Measurements from ENCODE around the gene DLX3. TPM values are rescaled to one million over a fixed set of nuclear protein-coding genes. Genes with fewer than 3 reads are reported as not detected.

The DLX3 gene
- total and polyA plus RNA-seq, 2 of the 8 experiments (the other 6 are each of a cell fraction or from before 2014, with no cell fraction given), result 0.15 to 0.20 TPM

DNA sequence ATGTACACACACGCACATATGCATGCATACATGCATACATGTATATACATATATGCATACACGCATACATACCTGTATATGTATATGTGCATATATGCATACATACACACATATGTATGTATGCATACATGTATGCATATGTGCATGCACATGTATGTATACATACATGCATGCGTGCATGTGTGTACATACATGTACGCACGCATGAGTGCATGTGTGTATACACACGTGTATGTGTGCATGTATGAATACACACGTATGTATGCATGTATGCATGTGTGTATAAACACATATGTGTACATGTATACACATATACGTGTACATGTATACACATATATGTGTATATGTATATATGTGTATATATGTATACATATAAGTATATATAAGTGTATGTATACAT, 28.5 kb upstream of the DLX3 start:
- CTCF ChIA-PET (ENCODE audit: partially characterized antibody), result no interaction called here
- Histone ChIP-seq H3K4ac (replicated peaks; ENCODE audit: insufficient read length, low read depth, low read length) (no peak overlapping the region), H3K79me1 (ENCODE audit: low read depth, low read length) (no peaks in the 10 kb centered on the region), H3K27me3 (replicated peaks in 1 of 4; ENCODE audit: control insufficient read depth in 3 of 4, extremely low read depth in 1 of 4, insufficient read depth in 3 of 4, low read length in 3 of 4) (0 out of 7 replicates have a peak, but pooled peaks cover 0 to under 1% (median 0%) of the 10 kb centered on the region in 4 experiments), H3K56ac (replicated peaks; ENCODE audit: insufficient read length, low read depth, low read length) (no peak overlapping the region), H4K5ac (ENCODE audit: insufficient read length, low read depth, low read length) (no peak overlapping the region), H2BK20ac (ENCODE audit: low read length) (no peak overlapping the region), H3K9me3 (ENCODE audit: insufficient read depth in 2 of 2, low read depth in 1 of 2, low read length in 1 of 2) (peaks cover 5 to 18% of the 10 kb centered on the region in 2 experiments; a peak in 3 of 4 replicates), H3K36me3 (ENCODE audit: control insufficient read depth in 2 of 4, insufficient read depth in 4 of 4, low read length in 3 of 4) (no peaks in the 10 kb centered on the region), H3K23me2 (ENCODE audit: low read depth, low read length) (no peaks in the 10 kb centered on the region; the same call in 1 of the 2 replicates), H2BK120ac (replicated peaks; ENCODE audit: low read depth, low read length) (no peak overlapping the region), H3K27ac (ENCODE audit: low read depth, low read length) (no peak overlapping the region), H2BK15ac (ENCODE audit: low read length) (no peak overlapping the region), H2BK5ac (ENCODE audit: low read depth, low read length) (no peak overlapping the region), H3K4me2 (ENCODE audit: insufficient read depth in 1 of 2, low read depth in 2 of 2, low read length in 2 of 2) (no peak overlapping the region), H3K18ac (ENCODE audit: extremely low read depth, low read length) (no peak overlapping the region), H4K20me1 (replicated peaks in 1 of 2; ENCODE audit: control insufficient read depth in 1 of 2, insufficient read depth in 2 of 2, low read length in 2 of 2) (peaks cover 0 to 2% of the 10 kb centered on the region in 2 experiments), H3K4me3 (ENCODE audit: extremely low read depth in 1 of 4, insufficient read depth in 2 of 4, low read depth in 3 of 4, low read length in 4 of 4) (no peak overlapping the region), H3K4me1 (replicated peaks in 1 of 4; ENCODE audit: control insufficient read depth in 3 of 4, insufficient read depth in 4 of 4, low read length in 3 of 4) (peaks cover 0 to 14% (median 10%) of the 10 kb centered on the region in 4 experiments; a peak in 6 of 7 replicates), H2AFZ (ENCODE audit: low read length) (no peak overlapping the region), H4K91ac (replicated peaks; ENCODE audit: insufficient read length, low read length) (no peak overlapping the region), H3K79me2 (ENCODE audit: control insufficient read depth in 1 of 2, insufficient read depth in 2 of 2, low read length in 2 of 2) (no peaks in the 10 kb centered on the region), H3K9ac (replicated peaks in 1 of 4; ENCODE audit: extremely low read depth in 1 of 4, low read depth in 3 of 4, low read length in 3 of 4) (no peak overlapping the region), H2BK12ac (ENCODE audit: low read depth, low read length) (no peak overlapping the region), H4K8ac (ENCODE audit: extremely low read depth, insufficient read depth, low read length) (no peak overlapping the region), H3K23ac (ENCODE audit: insufficient read length) (no peak overlapping the region), H3K14ac (ENCODE audit: insufficient read length) (no peak overlapping the region), H2AK5ac (ENCODE audit: low read depth, low read length) (no peak overlapping the region)
- POLR2A ChIA-PET (ENCODE audit: partially characterized antibody), result no interaction called here
- no peak for DNase-seq (ENCODE audit: low read depth in 1 of 2, low spot score in 2 of 2)
- TF ChIP-seq JUN (IDR thresholded peaks at IDR 0.05; ENCODE audit: low read depth, low read length) (peak; percentile 66; the same call in 1 of the 2 replicates), PHF8 (conservative IDR thresholded peaks at IDR 0.05; ENCODE audit: low read depth, low read length) (no peak), RBBP5 (IDR thresholded peaks at IDR 0.05; ENCODE audit: borderline replicate concordance, low read depth, low read length) (no peak)
- 64% methylated on average over 8 of the region's 8 CpGs; no CpG with 5 or more reads in 1 of the 2 experiments for WGBS, 2 experiments (ENCODE audit: extremely low coverage in 1 of 2, insufficient coverage in 1 of 2, insufficient read length in 1 of 2, insufficient replicate concordance in 2 of 2, low coverage in 1 of 2, low lambda C conversion rate in 2 of 2, missing lambda C conversion rate in 1 of 2)
- no peak for FAIRE-seq
